PC-9 (cell line): ENCODE results near the gene PLAU. TPM values are rescaled to one million over a fixed set of nuclear protein-coding genes. Genes with fewer than 3 reads are reported as not detected.

Experiments
- BruUV-seq: library from RNA; stranded (reverse); fragments of 400-500 nt; replicated peaks from 2 replicates; lab custom pipeline; 2021; lab: Mats Ljungman, UMichigan
- CTCF ChIA-PET: fragments of 300-600 bp; sonication (Branson Sonifier 250); formaldehyde crosslinking; loops from one replicate; lab custom pipeline; 2022; ENCODE audit warnings: antibody characterized with exemption; lab: Charles Lee
- POLR2A ChIA-PET: fragments of 300-600 bp; sonication (Branson Sonifier 250); formaldehyde crosslinking; loops from one replicate; lab custom pipeline; 2022; ENCODE audit warnings: antibody characterized with exemption; ENCODE audit not compliant: unreplicated experiment; lab: Charles Lee
- DNase-seq, 2 experiments: peaks; one replicate each; pipeline versions ENCODE4 v3.0.0 to v3.0.0-alpha.2; 2015 to 2022; ENCODE audit warnings: mixed read lengths in 1 of 2
- H2AFZ ChIP-seq: fragments of 200-600 bp; sonication (generic); 2 replicates; pipeline ENCODE4 v1.8.1; 2017; ENCODE audit warnings: antibody characterized with exemption
- H3F3A ChIP-seq: fragments of 200-600 bp; sonication (generic); 2 replicates; pipeline ENCODE4 v1.8.1; 2017; ENCODE audit warnings: antibody characterized with exemption, mild to moderate bottlenecking, low read depth; ENCODE audit not compliant: insufficient read depth
- H3K27ac ChIP-seq: fragments of 200-600 bp; sonication (generic); 2 replicates; pipeline ENCODE4 v1.6.1; 2016; ENCODE audit warnings: mixed run types
- H3K27me3 ChIP-seq: fragments of 200-600 bp; sonication (generic); 2 replicates; pipeline ENCODE4 v1.6.1; 2016; ENCODE audit warnings: low read depth, mixed run types; ENCODE audit not compliant: insufficient read depth
- H3K36me3 ChIP-seq: fragments of 200-600 bp; sonication (generic); 2 replicates; pipeline ENCODE4 v1.6.1; 2016; ENCODE audit warnings: low read depth, mixed run types
- H3K4me1 ChIP-seq: fragments of 200-600 bp; sonication (generic); replicated peaks from 2 replicates; pipeline ENCODE4 v1.6.1; 2016; ENCODE audit warnings: mixed run types; ENCODE audit not compliant: insufficient read depth
- H3K4me2 ChIP-seq: fragments of 200-600 bp; sonication (generic); 2 replicates; pipeline ENCODE4 v1.6.1; 2017; ENCODE audit warnings: mixed run types
- H3K4me3 ChIP-seq: fragments of 200-600 bp; sonication (generic); 2 replicates; pipeline ENCODE4 v1.6.1; 2016; ENCODE audit warnings: mixed run types
- H3K79me2 ChIP-seq: fragments of 200-600 bp; sonication (generic); 2 replicates; pipeline ENCODE4 v1.6.1; 2017; ENCODE audit warnings: low read depth, mixed run types
- H3K9me2 ChIP-seq: fragments of 200-600 bp; sonication (generic); 2 replicates; pipeline ENCODE4 v1.8.1; 2017; ENCODE audit warnings: mild to moderate bottlenecking; ENCODE audit not compliant: insufficient read depth
- H3K9me3 ChIP-seq: fragments of 200-600 bp; sonication (generic); 2 replicates; pipeline ENCODE4 v1.8.1; 2016; ENCODE audit warnings: low read depth; ENCODE audit not compliant: insufficient read depth
- H4K20me1 ChIP-seq: fragments of 200-600 bp; sonication (generic); 2 replicates; pipeline ENCODE4 v1.8.1; 2017; ENCODE audit not compliant: insufficient read depth
- EZH2 ChIP-seq: fragments of 200-600 bp; sonication (generic); IDR thresholded peaks from 2 replicates; pipeline ENCODE4 v1.8.0; 2017; ENCODE audit warnings: antibody characterized with exemption, low read depth
- intact Hi-C: fragments of 100-400 bp; cut with micrococcal nuclease; formaldehyde crosslinking; loops from one replicate; pipeline ENCODE4 v1.10.0; 2022; ENCODE audit not compliant: unreplicated experiment
- total RNA-seq: library from RNA; stranded (reverse); gene quantifications from 2 replicates; pipeline ENCODE4 v1.2.3, GENCODE V29; 2021
- TF ChIP-seq, protein P1 (sequence below): fragments of 200-600 bp; sonication (generic); conservative IDR thresholded peaks from 2 replicates; pipeline ENCODE4 v1.6.1; 2017; ENCODE audit warnings: mixed run types, antibody characterized with exemption, mild to moderate bottlenecking, moderate library complexity

Gene PLAU
- total RNA-seq, 1 experiment from 2014 or later, result 90.3 TPM

DNA sequence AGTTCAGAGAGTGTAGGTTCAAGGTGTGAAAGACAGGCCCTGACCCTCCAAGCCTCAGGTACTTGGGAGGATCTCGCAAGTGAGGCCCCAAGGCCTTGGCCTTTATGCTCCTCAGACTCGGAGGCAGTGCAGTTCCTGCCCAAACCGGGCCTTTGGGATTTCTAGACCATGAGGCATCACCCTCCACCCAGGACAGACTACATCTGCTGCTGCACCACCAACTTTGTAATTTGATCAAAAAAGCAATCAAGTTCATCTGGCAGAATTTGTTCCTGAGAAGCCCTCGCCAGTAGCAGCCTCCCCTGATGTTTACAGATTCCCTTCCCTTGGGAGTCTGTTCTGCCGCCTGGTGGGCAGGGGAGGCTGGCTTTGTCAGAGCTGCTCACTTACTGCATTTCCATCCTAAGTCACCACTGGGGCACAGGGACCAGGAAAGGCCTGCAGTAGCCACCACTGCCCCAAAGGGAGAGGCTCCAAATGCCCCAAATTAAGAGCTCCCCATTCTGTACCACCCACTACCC, 38.7 kb upstream of the PLAU start:
- peak; percentile 94 to 100 for DNase-seq
- Histone ChIP-seq H4K20me1 (peaks cover 37% of the 10 kb centered on the region), H3K27ac (peak overlapping the region; percentile 88), H3K9me3 (no peaks in the 10 kb centered on the region), H3K4me1 (peaks cover 77% of the 10 kb centered on the region), H3K4me3 (peak overlapping the region; percentile 64), H2AFZ (no peak overlapping the region), H3K36me3 (peaks cover 50% of the 10 kb centered on the region), H3K79me2 (peaks cover 62% of the 10 kb centered on the region), H3K4me2 (peak overlapping the region; percentile 98), H3K27me3 (no peaks in the 10 kb centered on the region), H3K9me2 (no peaks in the 10 kb centered on the region), H3F3A (peaks cover 55% of the 10 kb centered on the region)
- POLR2A ChIA-PET, result interaction anchor here (0.6 to 0.9 kb wide), 7 partner anchors 8 to 258 kb away, joined by 3 to 29 read pairs (median 8); no protein-coding TSS in a partner anchor
- CTCF ChIA-PET, result interaction anchor here (0.6 to 1.3 kb wide), 2 partner anchors 27 to 68 kb away, joined by 4 to 5 read pairs; no protein-coding TSS in a partner anchor
- BruUV-seq, result TSS peak; percentile 80
- intact Hi-C loops, result loop anchor here (1.0 kb wide), 3 partner anchors 16 to 279 kb away; partner anchors contain the start of gene ADK
- TF ChIP-seq, protein P1, sequence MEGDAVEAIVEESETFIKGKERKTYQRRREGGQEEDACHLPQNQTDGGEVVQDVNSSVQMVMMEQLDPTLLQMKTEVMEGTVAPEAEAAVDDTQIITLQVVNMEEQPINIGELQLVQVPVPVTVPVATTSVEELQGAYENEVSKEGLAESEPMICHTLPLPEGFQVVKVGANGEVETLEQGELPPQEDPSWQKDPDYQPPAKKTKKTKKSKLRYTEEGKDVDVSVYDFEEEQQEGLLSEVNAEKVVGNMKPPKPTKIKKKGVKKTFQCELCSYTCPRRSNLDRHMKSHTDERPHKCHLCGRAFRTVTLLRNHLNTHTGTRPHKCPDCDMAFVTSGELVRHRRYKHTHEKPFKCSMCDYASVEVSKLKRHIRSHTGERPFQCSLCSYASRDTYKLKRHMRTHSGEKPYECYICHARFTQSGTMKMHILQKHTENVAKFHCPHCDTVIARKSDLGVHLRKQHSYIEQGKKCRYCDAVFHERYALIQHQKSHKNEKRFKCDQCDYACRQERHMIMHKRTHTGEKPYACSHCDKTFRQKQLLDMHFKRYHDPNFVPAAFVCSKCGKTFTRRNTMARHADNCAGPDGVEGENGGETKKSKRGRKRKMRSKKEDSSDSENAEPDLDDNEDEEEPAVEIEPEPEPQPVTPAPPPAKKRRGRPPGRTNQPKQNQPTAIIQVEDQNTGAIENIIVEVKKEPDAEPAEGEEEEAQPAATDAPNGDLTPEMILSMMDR, result peak; percentile 58; the same call in 1 of the 2 replicates
- no peak for TF ChIP-seq EZH2

DNA sequence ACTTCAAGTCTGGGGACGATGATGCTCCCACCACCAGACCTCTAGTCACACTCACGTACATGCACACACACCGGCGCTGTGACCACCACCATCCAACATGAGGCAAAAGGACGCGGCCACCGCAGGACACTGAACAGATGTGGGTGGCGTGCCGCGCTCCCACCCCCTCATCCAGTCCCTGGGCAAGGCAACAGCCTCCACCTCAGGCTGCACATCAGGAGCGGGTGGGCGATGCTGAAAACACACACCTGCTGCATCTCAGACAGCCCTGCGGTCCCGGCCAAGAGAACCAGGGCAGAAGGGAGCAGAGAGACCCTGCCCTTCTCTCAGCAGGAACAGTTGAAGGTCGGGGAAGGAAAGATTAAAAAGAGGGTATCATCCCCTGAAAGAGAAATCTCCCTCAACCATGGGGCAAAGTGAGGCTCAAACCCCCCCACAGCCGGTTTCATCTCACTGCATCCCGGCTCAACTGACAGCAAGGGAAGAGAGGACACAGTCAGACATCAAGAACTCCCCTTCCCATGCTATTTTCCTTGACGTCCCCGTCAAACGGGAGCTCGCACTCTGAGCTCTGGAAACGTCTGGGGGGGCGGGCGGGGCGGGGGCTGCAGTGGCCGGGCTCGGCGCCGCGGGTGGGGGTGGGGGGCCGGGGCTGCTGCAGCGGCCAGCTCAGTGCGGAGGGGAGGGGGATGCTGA, 37.6 kb upstream of the PLAU start:
- peaks cover 27% of the 10 kb centered on the region for H4K20me1 ChIP-seq
- H2AFZ ChIP-seq, result no peak overlapping the region
- intact Hi-C loops, result no loop called here
- peaks cover 64% of the 10 kb centered on the region for H3F3A ChIP-seq
- peak overlapping the region; percentile 64 for H3K4me3 ChIP-seq
- peaks cover 39% of the 10 kb centered on the region for H3K36me3 ChIP-seq
- peak overlapping the region; percentile 98 for H3K4me2 ChIP-seq
- no peaks in the 10 kb centered on the region for H3K9me2 ChIP-seq
- TF ChIP-seq, protein P1, result no peak
- TF ChIP-seq EZH2, result no peak
- CTCF ChIA-PET, result interaction anchor here (0.7 to 1.6 kb wide), 3 partner anchors 24 to 1825 kb away, joined by 3 to 4 read pairs (median 4); no protein-coding TSS in a partner anchor
- peaks cover 82% of the 10 kb centered on the region for H3K4me1 ChIP-seq
- H3K27me3 ChIP-seq, result no peaks in the 10 kb centered on the region
- no TSS peak for BruUV-seq
- H3K9me3 ChIP-seq, result no peaks in the 10 kb centered on the region
- peak overlapping the region; percentile 88 for H3K27ac ChIP-seq
- POLR2A ChIA-PET, result interaction anchor here (0.6 kb wide), 1 partner anchor 13 kb away, joined by 5 read pairs; no protein-coding TSS in a partner anchor
- H3K79me2 ChIP-seq, result peaks cover 52% of the 10 kb centered on the region
- DNase-seq, result no peak

DNA sequence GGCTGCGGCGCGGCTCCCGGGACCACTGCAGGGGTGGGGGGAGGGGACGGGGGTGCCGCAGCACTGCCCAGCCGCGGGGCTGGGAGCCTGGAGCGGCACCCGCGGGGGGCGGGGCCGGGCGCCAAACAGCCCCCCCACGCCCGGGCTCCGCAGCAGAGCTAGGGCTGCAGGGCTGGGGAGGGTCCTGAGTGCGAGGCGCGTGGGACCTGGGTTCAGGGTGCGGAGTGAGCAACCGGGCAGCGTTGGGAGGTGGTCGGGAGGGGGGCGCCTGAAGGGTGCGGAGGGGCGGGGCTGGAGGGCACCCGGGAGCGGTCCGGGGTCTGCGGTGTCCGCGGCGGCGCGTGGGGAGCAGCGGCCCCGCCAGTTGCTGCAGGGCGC, 37.1 kb upstream of the PLAU start:
- Histone ChIP-seq H3K36me3 (peaks cover 34% of the 10 kb centered on the region), H3F3A (peaks cover 64% of the 10 kb centered on the region), H4K20me1 (peaks cover 22% of the 10 kb centered on the region), H3K9me3 (no peaks in the 10 kb centered on the region), H3K4me1 (peaks cover 79% of the 10 kb centered on the region), H2AFZ (no peak overlapping the region), H3K27ac (no peak overlapping the region), H3K9me2 (no peaks in the 10 kb centered on the region), H3K4me3 (peak overlapping the region; percentile 55; the same call in 1 of the 2 replicates), H3K4me2 (0 out of 2 replicates have a peak overlapping the region, but pooled peaks have one; percentile 44), H3K27me3 (no peaks in the 10 kb centered on the region), H3K79me2 (peaks cover 47% of the 10 kb centered on the region)
- BruUV-seq, result no TSS peak
- CTCF ChIA-PET, result interaction anchor here (0.7 to 1.6 kb wide), 2 partner anchors 24 to 1825 kb away, joined by 3 to 4 read pairs; no protein-coding TSS in a partner anchor
- TF ChIP-seq EZH2, result no peak
- TF ChIP-seq, protein P1, result no peak
- intact Hi-C loops, result no loop called here
- POLR2A ChIA-PET, result interaction anchor here (0.6 to 0.7 kb wide), 3 partner anchors 12 to 37 kb away, joined by 3 to 8 read pairs (median 5); partner anchors contain the start of gene PLAU
- DNase-seq, result no peak
